Jurkat, Clone E6-1 (cell line): Measurements from ENCODE around the gene AFAP1.
A peak's percentile ranks its signal among the peaks of the same experiment; 100 is the strongest.

Experiments used
- DNase-seq: peaks from one replicate; pipeline ENCODE4 v3.0.0-alpha.2; 2011; ENCODE audit warnings: low read depth, low spot score
- H3K4me3 ChIP-seq: 2 replicates; pipeline ENCODE4 v1.5.1; 2011; ENCODE audit warnings: mild to moderate bottlenecking, low read length, control low read depth, moderate library complexity

Gene AFAP1

GRCh38 chr4:7770224-7771050 is 169.2 kb downstream of the AFAP1 start:
- no peak overlapping the region for H3K4me3 ChIP-seq
- DNase-seq, result no peak

GRCh38 chr4:7769396-7770223 is 170.1 kb downstream of the AFAP1 start:
- DNase-seq, result no peak
- no peak overlapping the region for H3K4me3 ChIP-seq

GRCh38 chr4:7768736-7769135 is 170.9 kb downstream of the AFAP1 start:
- DNase-seq, result no peak
- no peak overlapping the region for H3K4me3 ChIP-seq

GRCh38 chr4:7767966-7768365 is 171.7 kb downstream of the AFAP1 start:
- no peak overlapping the region for H3K4me3 ChIP-seq
- DNase-seq, result no peak

- H3K4me3 ChIP-seq, result no peak overlapping the region
- no peak for DNase-seq
Measured at GRCh38 chr4:7767526-7767925, 172.1 kb downstream of the AFAP1 start.

- DNase-seq, result no peak
- no peak overlapping the region for H3K4me3 ChIP-seq
Measured at GRCh38 chr4:7766661-7767345, 172.9 kb downstream of the AFAP1 start.

- H3K4me3 ChIP-seq, result no peak overlapping the region
- DNase-seq, result no peak
Measured at GRCh38 chr4:7766086-7766485, 173.6 kb downstream of the AFAP1 start.

GRCh38 chr4:7765666-7766065 is 174.0 kb downstream of the AFAP1 start:
- H3K4me3 ChIP-seq, result no peak overlapping the region
- no peak for DNase-seq

GRCh38 chr4:7764466-7764865 is 175.2 kb downstream of the AFAP1 start:
- DNase-seq, result no peak
- H3K4me3 ChIP-seq, result no peak overlapping the region

GRCh38 chr4:7763788-7764187 is 175.9 kb downstream of the AFAP1 start:
- no peak for DNase-seq
- no peak overlapping the region for H3K4me3 ChIP-seq

- H3K4me3 ChIP-seq, result no peak overlapping the region
- no peak for DNase-seq
Measured at GRCh38 chr4:7763106-7763505, 176.6 kb downstream of the AFAP1 start.

GRCh38 chr4:7762376-7763030 is 177.2 kb downstream of the AFAP1 start:
- no peak overlapping the region for H3K4me3 ChIP-seq
- DNase-seq, result no peak

- DNase-seq, result peak; percentile 20
- H3K4me3 ChIP-seq, result no peak overlapping the region
Measured at GRCh38 chr4:7761720-7762119, 177.9 kb downstream of the AFAP1 start.

GRCh38 chr4:7761312-7761711 is 178.3 kb downstream of the AFAP1 start:
- no peak overlapping the region for H3K4me3 ChIP-seq
- no peak for DNase-seq

- no peak for DNase-seq
- no peak overlapping the region for H3K4me3 ChIP-seq
Measured at GRCh38 chr4:7760706-7761105, 179.0 kb downstream of the AFAP1 start.

GRCh38 chr4:7760228-7760627 is 179.4 kb downstream of the AFAP1 start:
- DNase-seq, result no peak
- H3K4me3 ChIP-seq, result no peak overlapping the region

GRCh38 chr4:7759635-7760034 is 180.0 kb downstream of the AFAP1 start:
- peak overlapping the region; percentile 36 for H3K4me3 ChIP-seq
- DNase-seq, result no peak

GRCh38 chr4:7759216-7759615 is 180.4 kb downstream of the AFAP1 start:
- peak overlapping the region; percentile 36 for H3K4me3 ChIP-seq
- DNase-seq, result peak; percentile 66

GRCh38 chr4:7758476-7758875 is 181.2 kb downstream of the AFAP1 start:
- no peak for DNase-seq
- no peak overlapping the region for H3K4me3 ChIP-seq
